HG03558 (cell line): ENCODE measurements around the gene DUSP14.
"Not testable (repeated sequence)": the region's sequence is repeated elsewhere in the genome, so short reads cannot be mapped to it uniquely, and the experiment has no call there.

Experiments
- ATAC-seq: cut with Tn5 transposase; IDR thresholded peaks from one replicate; pipeline ENCODE4 v1.9.1; 2021; ENCODE audit warnings: moderate number of reproducible peaks; ENCODE audit not compliant: unreplicated experiment; ENCODE audit errors: extremely low read depth

The DUSP14 gene

DNA sequence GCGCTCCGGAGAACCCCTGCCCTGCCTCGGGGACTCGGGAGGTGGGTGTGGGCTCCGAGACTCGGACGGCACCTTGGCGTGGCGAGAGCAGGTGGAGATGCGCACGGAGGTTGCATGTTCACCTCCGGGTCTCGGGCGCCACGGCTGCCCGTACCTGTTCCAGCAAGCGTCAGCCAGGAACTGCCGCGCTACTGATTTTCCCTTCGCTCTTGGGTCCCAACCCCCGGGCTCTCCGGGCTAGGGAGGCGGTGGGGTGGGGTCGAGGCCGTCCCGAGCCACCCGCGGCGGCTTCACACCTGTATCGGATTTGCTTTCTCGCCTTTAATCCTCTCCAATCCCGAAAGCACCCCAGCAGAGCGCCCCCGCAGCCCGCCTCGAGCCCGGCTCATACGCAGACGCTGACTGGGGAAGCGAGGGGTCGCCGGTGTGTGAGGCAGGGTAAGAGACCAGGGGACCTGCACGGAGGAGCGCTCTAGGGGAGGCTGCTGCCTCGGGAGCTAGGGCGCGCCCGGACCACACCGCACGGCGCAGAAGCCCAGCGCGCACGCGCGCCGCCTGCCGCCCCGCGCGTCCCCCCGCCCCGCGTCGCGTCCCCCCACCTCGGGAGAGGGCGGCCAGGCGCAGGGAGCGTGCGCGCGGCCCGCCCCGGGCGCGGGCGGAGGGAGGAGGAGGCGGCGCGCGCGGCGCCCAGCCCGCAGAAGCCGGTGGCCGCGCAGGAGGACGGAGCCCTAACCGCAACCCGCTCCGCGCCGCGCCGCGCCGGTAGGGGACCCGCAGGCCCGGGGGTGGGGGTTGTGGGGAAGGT lies at the start of gene DUSP14:
DUSP14 (plus strand) TSS at position 695 of the 805 bp plus-strand sequence. CDS start 22,382 bp downstream, outside the sequence.
- ATAC-seq, result peak; percentile 57

DNA sequence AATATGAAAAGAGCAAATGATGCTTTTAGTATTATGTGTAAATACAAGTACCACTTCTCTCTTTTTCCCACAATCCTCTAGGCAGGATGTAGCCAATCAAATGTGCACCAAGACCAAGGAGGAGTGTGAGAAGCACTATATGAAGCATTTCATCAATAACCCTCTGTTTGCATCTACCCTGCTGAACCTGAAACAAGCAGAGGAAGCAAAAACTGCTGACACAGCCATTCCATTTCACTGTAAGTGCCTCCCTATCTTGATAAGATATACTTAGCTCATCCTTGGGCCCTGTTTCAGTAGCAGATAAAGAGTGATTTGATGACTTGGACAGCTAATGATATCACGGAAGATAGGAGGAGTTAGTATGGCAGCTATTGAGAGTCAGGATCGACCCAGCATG lies 49.3 kb upstream of the DUSP14 start:
- no peak for ATAC-seq

DNA sequence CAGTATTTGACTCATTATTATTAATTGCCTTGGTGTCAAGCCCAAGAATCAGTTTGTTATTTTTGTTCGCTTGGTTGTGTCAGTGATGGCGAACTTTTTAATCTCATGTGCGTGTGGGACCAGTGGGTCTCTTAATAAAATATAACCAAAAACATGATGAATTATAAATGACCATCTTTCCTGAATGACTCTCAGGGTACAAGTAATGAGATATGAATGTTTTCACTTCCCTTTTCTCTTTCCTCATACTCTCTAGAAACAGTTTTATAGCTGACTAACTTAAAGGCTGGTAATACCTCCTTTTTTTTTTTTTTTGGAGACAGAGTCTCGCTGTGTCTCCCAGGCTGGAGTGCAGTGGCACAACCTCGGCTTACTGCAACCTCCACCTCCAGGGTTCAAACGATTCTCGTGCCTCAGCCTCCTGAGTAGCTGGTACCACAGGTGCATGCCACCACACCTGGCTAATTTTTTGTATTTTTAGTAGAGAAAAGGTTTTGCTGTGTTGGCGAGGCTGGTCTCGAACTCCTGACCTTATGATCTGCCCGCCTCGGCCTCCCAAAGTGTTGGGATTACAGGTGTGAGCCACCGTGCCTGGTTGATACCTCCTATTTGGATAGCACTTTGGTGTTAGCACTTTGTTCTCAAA lies 48.2 kb upstream of the DUSP14 start:
- not testable (repeated sequence) for ATAC-seq

- no peak for ATAC-seq
These were observed 43.7 kb upstream of the DUSP14 start for GRCh38 chr17:37446027-37446426.

- ATAC-seq, result no peak
These were observed 42.0 kb upstream of the DUSP14 start for GRCh38 chr17:37447641-37448040.

DNA sequence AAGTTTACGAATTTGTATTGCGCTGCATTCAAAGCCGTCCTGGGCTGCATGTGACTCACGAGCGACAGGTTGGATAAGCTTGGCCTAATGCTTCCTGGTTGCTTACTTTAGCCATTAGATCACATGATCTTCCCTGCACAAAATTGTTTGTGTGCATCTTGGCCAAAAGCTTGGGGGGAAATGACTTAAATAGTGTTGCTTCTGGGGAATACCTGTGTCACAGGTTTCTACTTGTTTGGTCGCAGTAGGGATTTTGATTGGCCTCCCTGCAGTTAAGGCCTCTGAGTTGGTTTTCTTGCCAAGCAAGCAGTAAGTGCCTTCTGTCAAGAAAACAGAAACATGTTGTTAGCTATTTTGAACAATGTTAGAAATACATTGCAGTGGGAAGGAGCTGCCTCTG lies 39.6 kb upstream of the DUSP14 start:
- ATAC-seq, result no peak

GRCh38 chr17:37457801-37458200 lies 31.9 kb upstream of the DUSP14 start:
- not testable (repeated sequence) for ATAC-seq

DNA sequence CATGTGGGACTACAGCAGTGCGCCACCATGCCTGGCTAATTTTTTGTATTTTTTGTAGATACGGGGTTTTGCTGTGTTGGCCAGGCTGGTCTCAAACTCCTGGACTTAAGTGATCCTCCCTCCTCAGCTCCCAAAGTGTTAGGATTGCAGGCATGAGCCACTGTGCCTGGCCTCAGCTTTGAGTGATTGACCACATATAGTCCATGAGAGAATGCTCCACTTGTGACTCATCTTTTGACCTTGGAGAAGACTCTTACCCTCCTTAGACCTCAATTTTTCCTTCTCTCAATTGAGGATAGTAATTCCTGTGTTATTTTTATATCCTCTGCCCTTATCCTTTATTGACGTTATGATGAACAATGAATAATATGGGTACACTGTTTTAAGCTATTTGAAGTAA lies 30.9 kb upstream of the DUSP14 start:
- no peak for ATAC-seq

GRCh38 chr17:37461668-37462067 lies 28.0 kb upstream of the DUSP14 start:
- ATAC-seq, result no peak

DNA sequence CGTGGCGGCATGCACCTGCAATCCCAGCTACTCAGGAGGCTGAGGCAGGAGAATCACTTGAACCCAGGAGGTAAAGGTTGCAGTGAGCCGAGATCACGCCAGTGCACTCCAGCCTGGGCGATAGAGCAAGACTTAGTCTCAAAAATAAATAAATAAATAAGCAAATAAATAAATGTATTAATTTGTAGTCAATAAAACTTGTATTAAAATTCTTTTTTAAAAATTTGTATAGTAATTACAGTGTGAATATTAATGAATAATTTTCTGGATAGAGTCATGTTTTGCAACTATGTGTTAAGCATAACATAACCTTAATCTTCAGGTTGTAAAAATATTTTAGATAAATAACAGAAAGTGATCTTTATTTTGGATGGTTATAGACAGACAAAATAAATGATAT lies 27.2 kb upstream of the DUSP14 start:
- ATAC-seq, result no peak

DNA sequence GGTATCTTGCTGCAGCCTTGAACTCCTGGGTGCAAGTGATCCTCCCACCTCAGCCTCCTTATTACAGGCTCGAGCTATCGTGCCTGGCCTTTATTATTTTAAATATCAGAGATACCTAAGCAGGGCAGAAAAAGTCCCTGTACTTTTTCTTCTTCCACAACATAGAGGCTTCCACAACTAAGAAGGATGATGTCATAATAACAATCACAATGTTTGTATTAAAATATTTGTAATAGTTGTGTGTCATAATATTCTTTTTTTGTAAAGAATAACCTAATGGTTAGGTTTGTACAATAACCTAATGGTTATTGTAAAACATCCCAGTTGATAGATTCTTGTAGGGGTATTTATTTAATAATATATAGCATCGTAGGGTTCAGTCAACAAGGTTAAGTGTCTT lies 26.7 kb upstream of the DUSP14 start:
- no peak for ATAC-seq

- no peak for ATAC-seq
These were observed 24.5 kb upstream of the DUSP14 start for GRCh38 chr17:37465069-37465616.

DNA sequence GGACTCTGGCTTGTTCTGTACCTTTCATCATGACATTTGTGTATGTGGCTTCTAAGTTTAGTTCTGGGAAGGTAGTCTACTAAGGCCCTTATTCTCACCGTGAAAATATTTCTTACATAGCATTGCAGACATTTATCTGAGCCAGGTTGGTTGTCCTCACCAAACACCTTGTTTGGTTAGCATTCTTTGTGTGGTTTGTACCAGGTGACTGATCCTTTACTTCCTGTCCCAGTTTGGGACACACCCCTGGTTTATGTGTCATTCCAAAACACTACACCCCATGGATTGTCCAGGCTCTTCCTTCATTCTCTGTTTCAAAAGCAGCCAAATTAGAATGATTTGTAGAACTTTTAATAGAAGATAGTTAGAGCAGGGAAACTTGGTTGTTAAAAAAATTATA lies 23.2 kb upstream of the DUSP14 start:
- no peak for ATAC-seq

DNA sequence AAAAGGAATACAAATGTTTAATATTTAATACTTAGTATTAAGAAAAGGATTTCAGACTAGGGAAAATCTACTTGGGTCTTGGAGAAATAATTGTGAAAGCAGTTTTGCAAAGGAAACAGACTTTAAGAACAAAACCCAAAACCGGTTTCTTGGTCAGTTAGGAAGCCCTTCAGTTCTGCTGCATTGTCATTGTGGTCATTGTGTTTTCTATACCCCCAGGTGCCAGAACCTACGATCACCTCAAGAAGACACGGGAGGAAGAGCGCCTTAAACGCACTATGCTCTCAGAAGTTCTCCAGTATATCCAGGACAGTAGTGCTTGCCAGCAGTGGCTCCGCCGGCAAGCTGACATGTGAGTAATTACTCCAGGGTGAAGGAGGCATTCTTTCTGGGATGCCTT lies 19.5 kb upstream of the DUSP14 start:
- no peak for ATAC-seq

GRCh38 chr17:37475731-37476420 lies 13.8 kb upstream of the DUSP14 start:
- no peak for ATAC-seq

GRCh38 chr17:37476431-37477120 lies 13.1 kb upstream of the DUSP14 start:
- no peak for ATAC-seq

DNA sequence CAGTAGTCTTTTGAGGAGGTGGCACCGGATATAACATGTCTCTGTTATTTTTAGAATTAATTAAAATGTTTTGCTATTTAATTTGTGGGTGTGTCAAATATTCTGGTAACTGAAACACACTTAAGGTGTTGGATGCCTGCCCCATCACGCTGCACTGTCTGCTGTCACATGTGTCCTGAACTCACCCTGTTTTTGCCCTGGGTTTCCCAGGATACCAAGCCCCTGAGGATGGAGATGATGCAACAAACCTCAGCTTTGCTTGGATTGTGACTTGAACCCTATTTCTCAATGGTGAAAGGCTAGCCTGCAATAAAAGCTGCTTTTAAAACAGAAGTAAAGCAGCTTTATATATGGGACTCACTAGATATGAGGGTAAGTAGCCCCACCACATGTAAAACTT lies 11.5 kb upstream of the DUSP14 start:
- ATAC-seq, result no peak

GRCh38 chr17:37479025-37479424 lies 10.7 kb upstream of the DUSP14 start:
- ATAC-seq, result no peak

- no peak for ATAC-seq
These were observed 9.3 kb upstream of the DUSP14 start for GRCh38 chr17:37480427-37480826.

DNA sequence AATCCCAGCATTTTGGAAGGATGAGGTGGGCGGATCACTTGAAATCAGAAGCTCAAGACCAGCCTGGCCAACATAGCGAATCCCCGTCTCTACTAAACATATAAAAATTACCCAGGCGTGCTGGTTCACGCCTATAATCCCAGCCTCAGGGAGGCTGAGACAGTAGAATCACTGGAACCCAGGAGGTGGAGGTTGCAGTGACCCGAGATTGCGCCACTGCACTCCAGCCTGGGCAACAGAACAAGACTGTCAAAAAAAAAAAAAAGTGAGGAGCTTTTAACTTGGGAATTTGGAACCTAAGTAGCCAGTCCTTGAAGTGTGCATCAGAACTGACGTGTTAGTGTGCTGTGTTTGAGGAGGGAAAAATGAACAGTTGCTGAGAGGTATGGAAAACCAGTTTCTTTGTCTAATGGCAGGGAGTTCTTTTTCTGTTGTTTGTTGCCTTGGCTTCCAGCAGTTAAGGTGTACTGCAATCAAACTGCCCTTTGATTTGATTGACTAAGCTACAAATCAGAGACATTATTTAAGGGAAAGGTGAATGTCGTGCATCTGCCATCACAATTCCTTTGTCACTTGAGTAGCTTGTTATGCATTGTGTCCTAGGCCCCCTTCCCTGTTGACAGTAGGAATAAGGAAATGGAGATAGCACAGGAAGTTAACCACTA lies 8.6 kb upstream of the DUSP14 start:
- ATAC-seq, result no peak
